PC-9 (cell line): ENCODE results near the gene MYO1B. TPM values are rescaled to one million over a fixed set of nuclear protein-coding genes. Genes with fewer than 3 reads are reported as not detected.

Experiments
- BruUV-seq: library from RNA; stranded (reverse); fragments of 400-500 nt; replicated peaks from 2 replicates; lab custom pipeline; 2021; lab: Mats Ljungman, UMichigan
- CTCF ChIA-PET: fragments of 300-600 bp; sonication (Branson Sonifier 250); formaldehyde crosslinking; loops from one replicate; lab custom pipeline; 2022; ENCODE audit warnings: antibody characterized with exemption; lab: Charles Lee
- POLR2A ChIA-PET: fragments of 300-600 bp; sonication (Branson Sonifier 250); formaldehyde crosslinking; loops from one replicate; lab custom pipeline; 2022; ENCODE audit warnings: antibody characterized with exemption; ENCODE audit not compliant: unreplicated experiment; lab: Charles Lee
- DNase-seq, 2 experiments: peaks; one replicate each; pipeline versions ENCODE4 v3.0.0 to v3.0.0-alpha.2; 2015 to 2022; ENCODE audit warnings: mixed read lengths in 1 of 2
- H2AFZ ChIP-seq: fragments of 200-600 bp; sonication (generic); 2 replicates; pipeline ENCODE4 v1.8.1; 2017; ENCODE audit warnings: antibody characterized with exemption
- H3F3A ChIP-seq: fragments of 200-600 bp; sonication (generic); 2 replicates; pipeline ENCODE4 v1.8.1; 2017; ENCODE audit warnings: antibody characterized with exemption, mild to moderate bottlenecking, low read depth; ENCODE audit not compliant: insufficient read depth
- H3K27ac ChIP-seq: fragments of 200-600 bp; sonication (generic); 2 replicates; pipeline ENCODE4 v1.6.1; 2016; ENCODE audit warnings: mixed run types
- H3K27me3 ChIP-seq: fragments of 200-600 bp; sonication (generic); 2 replicates; pipeline ENCODE4 v1.6.1; 2016; ENCODE audit warnings: low read depth, mixed run types; ENCODE audit not compliant: insufficient read depth
- H3K36me3 ChIP-seq: fragments of 200-600 bp; sonication (generic); 2 replicates; pipeline ENCODE4 v1.6.1; 2016; ENCODE audit warnings: low read depth, mixed run types
- H3K4me1 ChIP-seq: fragments of 200-600 bp; sonication (generic); replicated peaks from 2 replicates; pipeline ENCODE4 v1.6.1; 2016; ENCODE audit warnings: mixed run types; ENCODE audit not compliant: insufficient read depth
- H3K4me2 ChIP-seq: fragments of 200-600 bp; sonication (generic); 2 replicates; pipeline ENCODE4 v1.6.1; 2017; ENCODE audit warnings: mixed run types
- H3K4me3 ChIP-seq: fragments of 200-600 bp; sonication (generic); 2 replicates; pipeline ENCODE4 v1.6.1; 2016; ENCODE audit warnings: mixed run types
- H3K79me2 ChIP-seq: fragments of 200-600 bp; sonication (generic); 2 replicates; pipeline ENCODE4 v1.6.1; 2017; ENCODE audit warnings: low read depth, mixed run types
- H3K9me2 ChIP-seq: fragments of 200-600 bp; sonication (generic); 2 replicates; pipeline ENCODE4 v1.8.1; 2017; ENCODE audit warnings: mild to moderate bottlenecking; ENCODE audit not compliant: insufficient read depth
- H3K9me3 ChIP-seq: fragments of 200-600 bp; sonication (generic); 2 replicates; pipeline ENCODE4 v1.8.1; 2016; ENCODE audit warnings: low read depth; ENCODE audit not compliant: insufficient read depth
- H4K20me1 ChIP-seq: fragments of 200-600 bp; sonication (generic); 2 replicates; pipeline ENCODE4 v1.8.1; 2017; ENCODE audit not compliant: insufficient read depth
- EZH2 ChIP-seq: fragments of 200-600 bp; sonication (generic); IDR thresholded peaks from 2 replicates; pipeline ENCODE4 v1.8.0; 2017; ENCODE audit warnings: antibody characterized with exemption, low read depth
- intact Hi-C: fragments of 100-400 bp; cut with micrococcal nuclease; formaldehyde crosslinking; loops from one replicate; pipeline ENCODE4 v1.10.0; 2022; ENCODE audit not compliant: unreplicated experiment
- total RNA-seq: library from RNA; stranded (reverse); gene quantifications from 2 replicates; pipeline ENCODE4 v1.2.3, GENCODE V29; 2021
- TF ChIP-seq, protein P1 (sequence below): fragments of 200-600 bp; sonication (generic); conservative IDR thresholded peaks from 2 replicates; pipeline ENCODE4 v1.6.1; 2017; ENCODE audit warnings: mixed run types, antibody characterized with exemption, mild to moderate bottlenecking, moderate library complexity

The MYO1B gene
- total RNA-seq, 1 experiment from 2014 or later, result 55.0 TPM

DNA sequence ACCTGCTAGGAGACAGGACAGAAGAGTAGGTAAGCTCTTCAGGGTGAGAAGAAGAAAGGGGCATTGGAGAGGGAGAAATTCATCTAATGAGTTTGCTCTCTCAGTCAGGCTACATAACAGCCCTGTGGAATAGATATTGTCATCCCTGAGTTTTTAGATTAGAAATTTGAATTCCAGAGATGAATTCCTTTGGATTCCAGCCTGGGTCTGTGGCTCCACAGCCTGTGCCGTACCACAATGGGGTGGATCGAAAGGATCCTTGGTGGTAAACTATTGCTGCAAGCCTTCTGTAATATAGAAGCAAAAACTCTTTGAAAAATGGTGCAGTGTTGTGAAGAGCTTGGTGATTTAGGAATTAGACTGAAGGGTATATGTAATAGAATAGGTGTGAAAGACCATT lies 21.0 kb downstream of the MYO1B start:
- ChIA-PET POLR2A (no interaction called here), CTCF (interaction anchor here (0.5 kb wide), 1 partner anchor 257 kb away, joined by 3 read pairs; no protein-coding TSS in a partner anchor)
- no peaks in the 10 kb centered on the region for H3K9me2 ChIP-seq
- H3K4me2 ChIP-seq, result no peak overlapping the region
- TF ChIP-seq, protein P1, sequence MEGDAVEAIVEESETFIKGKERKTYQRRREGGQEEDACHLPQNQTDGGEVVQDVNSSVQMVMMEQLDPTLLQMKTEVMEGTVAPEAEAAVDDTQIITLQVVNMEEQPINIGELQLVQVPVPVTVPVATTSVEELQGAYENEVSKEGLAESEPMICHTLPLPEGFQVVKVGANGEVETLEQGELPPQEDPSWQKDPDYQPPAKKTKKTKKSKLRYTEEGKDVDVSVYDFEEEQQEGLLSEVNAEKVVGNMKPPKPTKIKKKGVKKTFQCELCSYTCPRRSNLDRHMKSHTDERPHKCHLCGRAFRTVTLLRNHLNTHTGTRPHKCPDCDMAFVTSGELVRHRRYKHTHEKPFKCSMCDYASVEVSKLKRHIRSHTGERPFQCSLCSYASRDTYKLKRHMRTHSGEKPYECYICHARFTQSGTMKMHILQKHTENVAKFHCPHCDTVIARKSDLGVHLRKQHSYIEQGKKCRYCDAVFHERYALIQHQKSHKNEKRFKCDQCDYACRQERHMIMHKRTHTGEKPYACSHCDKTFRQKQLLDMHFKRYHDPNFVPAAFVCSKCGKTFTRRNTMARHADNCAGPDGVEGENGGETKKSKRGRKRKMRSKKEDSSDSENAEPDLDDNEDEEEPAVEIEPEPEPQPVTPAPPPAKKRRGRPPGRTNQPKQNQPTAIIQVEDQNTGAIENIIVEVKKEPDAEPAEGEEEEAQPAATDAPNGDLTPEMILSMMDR, result no peak
- TF ChIP-seq EZH2, result no peak
- no peaks in the 10 kb centered on the region for H3F3A ChIP-seq
- peaks cover 46% of the 10 kb centered on the region; the same call in 1 of the 2 replicates for H3K79me2 ChIP-seq
- H3K4me1 ChIP-seq, result no peaks in the 10 kb centered on the region
- no TSS peak for BruUV-seq
- no peaks in the 10 kb centered on the region for H3K36me3 ChIP-seq
- intact Hi-C loops, result no loop called here
- no peak overlapping the region for H2AFZ ChIP-seq
- no peaks in the 10 kb centered on the region for H3K27me3 ChIP-seq
- H3K27ac ChIP-seq, result no peak overlapping the region
- H3K9me3 ChIP-seq, result no peaks in the 10 kb centered on the region
- H3K4me3 ChIP-seq, result no peak overlapping the region
- no peak for DNase-seq
- no peaks in the 10 kb centered on the region; the same call in 1 of the 2 replicates for H4K20me1 ChIP-seq

DNA sequence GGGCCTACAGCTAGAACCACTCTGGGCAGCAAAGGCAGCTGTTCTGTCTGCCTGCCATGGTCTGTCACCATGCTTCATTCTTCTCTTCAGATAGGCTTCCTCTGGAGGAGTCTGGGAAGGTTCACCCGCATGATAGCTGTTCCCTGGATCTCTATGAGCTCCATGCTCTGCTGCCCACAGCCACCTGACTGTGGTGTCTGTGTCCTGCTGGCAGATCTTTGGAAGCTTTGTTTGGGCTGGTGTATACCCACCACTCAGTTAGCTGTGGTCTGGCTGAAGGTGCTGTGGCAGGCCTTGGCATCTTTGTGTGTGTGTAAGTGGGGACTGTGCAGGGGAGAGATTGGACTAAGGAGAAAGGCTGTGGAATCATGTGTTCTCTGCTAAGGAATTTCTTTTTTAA lies 23.4 kb downstream of the MYO1B start:
- no peaks in the 10 kb centered on the region for H4K20me1 ChIP-seq
- H2AFZ ChIP-seq, result no peak overlapping the region
- H3K9me2 ChIP-seq, result no peaks in the 10 kb centered on the region
- H3K4me3 ChIP-seq, result no peak overlapping the region
- H3K9me3 ChIP-seq, result no peaks in the 10 kb centered on the region
- ChIA-PET CTCF (no interaction called here), POLR2A (no interaction called here)
- TF ChIP-seq EZH2, result no peak
- TF ChIP-seq, protein P1, result no peak
- intact Hi-C loops, result no loop called here
- H3F3A ChIP-seq, result no peaks in the 10 kb centered on the region
- BruUV-seq, result no TSS peak
- H3K79me2 ChIP-seq, result peaks cover 65% of the 10 kb centered on the region
- DNase-seq, result no peak
- no peak overlapping the region for H3K4me2 ChIP-seq
- no peak overlapping the region for H3K27ac ChIP-seq
- no peaks in the 10 kb centered on the region for H3K27me3 ChIP-seq
- no peaks in the 10 kb centered on the region for H3K4me1 ChIP-seq
- H3K36me3 ChIP-seq, result no peaks in the 10 kb centered on the region

- H3K9me2 ChIP-seq, result no peaks in the 10 kb centered on the region
- H3K9me3 ChIP-seq, result no peaks in the 10 kb centered on the region
- H3K27ac ChIP-seq, result no peak overlapping the region
- no peak overlapping the region for H3K4me3 ChIP-seq
- H3K27me3 ChIP-seq, result no peaks in the 10 kb centered on the region
- H3K36me3 ChIP-seq, result no peaks in the 10 kb centered on the region
- H3K4me1 ChIP-seq, result no peaks in the 10 kb centered on the region
- no TSS peak for BruUV-seq
- no peak for DNase-seq
- POLR2A ChIA-PET, result interaction anchor here (0.7 kb wide), 1 partner anchor 84 kb away, joined by 6 read pairs; no protein-coding TSS in a partner anchor
- H4K20me1 ChIP-seq, result no peaks in the 10 kb centered on the region
- peaks cover 59% of the 10 kb centered on the region for H3K79me2 ChIP-seq
- intact Hi-C loops, result no loop called here
- TF ChIP-seq EZH2, result no peak
- TF ChIP-seq, protein P1, result no peak
- no peak overlapping the region for H3K4me2 ChIP-seq
- H3F3A ChIP-seq, result no peaks in the 10 kb centered on the region
- no peak overlapping the region for H2AFZ ChIP-seq
- CTCF ChIA-PET, result no interaction called here
Measured at GRCh38 chr2:191270306-191271161, 25.3 kb downstream of the MYO1B start.
